Measurements from ENCODE around the gene PSMD5. TPM values are rescaled to one million over a fixed set of nuclear protein-coding genes. Genes with fewer than 3 reads are reported as not detected.
A peak's percentile ranks its signal among the peaks of the same experiment; 100 is the strongest.

Gene PSMD5
- total RNA-seq, 1 experiment from 2014 or later: 53.0 TPM

DNA sequence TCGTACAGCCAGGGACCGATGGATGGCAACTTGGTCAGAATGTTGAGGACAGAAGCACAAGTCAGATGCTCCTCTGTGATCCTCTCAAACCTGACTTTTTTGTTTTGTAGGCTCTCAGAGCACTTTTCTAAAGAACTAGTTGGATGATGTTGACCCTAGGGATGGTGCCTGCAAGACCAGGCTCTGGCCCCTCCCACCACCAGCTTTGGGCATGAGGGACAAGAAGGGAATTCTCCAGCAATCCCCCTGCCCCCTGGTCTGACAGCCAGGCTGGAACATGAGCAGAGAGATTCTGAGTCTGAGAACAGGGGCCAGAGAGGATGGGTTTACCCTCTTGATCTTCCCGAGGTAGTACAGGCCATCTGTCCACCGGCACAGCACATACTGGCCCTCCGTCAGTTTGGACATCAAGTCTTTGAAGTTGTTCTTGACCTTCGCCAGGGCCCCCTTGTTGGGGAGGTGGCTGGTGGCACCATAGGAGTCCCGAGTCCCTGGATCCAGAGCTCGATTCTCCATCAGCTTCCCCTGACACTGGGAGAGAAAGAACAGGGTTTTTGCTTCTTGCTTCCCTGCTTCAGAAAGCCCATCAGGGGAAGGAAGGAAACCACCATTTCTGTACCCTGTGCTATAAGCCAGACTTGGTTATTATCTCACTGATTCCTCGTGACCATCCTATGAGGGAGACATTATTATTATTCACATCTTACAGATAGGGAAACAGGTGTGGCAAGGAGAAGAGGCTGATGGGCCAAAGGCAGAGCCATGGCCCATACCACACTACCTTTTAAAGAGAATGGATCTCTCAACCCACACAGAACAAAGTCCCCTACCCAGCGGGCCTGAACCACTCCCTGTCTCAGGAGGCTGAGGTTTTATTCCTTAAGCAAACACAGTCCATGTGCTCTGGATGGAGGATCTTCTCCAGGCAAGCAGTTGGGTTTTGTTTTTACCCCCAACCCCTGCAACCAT lies 31.8 kb upstream of the PSMD5 start:
- no TSS peak for BruUV-seq (replicated peaks)
- peak overlapping the region; percentile 94 for H3K27ac ChIP-seq (ENCODE audit: low read length)
- in situ Hi-C loops (cut with HindIII; ENCODE audit: low pct_unique_long_range_greater_than_20kb, low sequenced_read_pairs): no loop called here
- H3K27me3 ChIP-seq (ENCODE audit: control insufficient read depth, insufficient read depth, low read length): no peaks in the 10 kb centered on the region
- DNase-seq (ENCODE audit: low read depth, low spot score): no peak
- peaks cover 3% of the 10 kb centered on the region; the same call in 1 of the 2 replicates for H3K36me3 ChIP-seq (ENCODE audit: control insufficient read depth, insufficient read depth, low read length)
- intact Hi-C loops (cut with micrococcal nuclease; ENCODE audit: unreplicated experiment): loop anchor here (5.0 kb wide), 1 partner anchor 53 kb away; the partner anchor contains the start of gene TRAF1
- H3K9me3 ChIP-seq (ENCODE audit: control insufficient read depth, insufficient read depth, low read depth, low read length): no peaks in the 10 kb centered on the region
- H3K4me1 ChIP-seq (ENCODE audit: control insufficient read depth, insufficient read depth, low read length): peaks cover 47% of the 10 kb centered on the region
- no peak for ATAC-seq
- ChIA-PET POLR2A (no interaction called here), CTCF (no interaction called here)
- no peak overlapping the region for H3K4me3 ChIP-seq (ENCODE audit: low read depth in 2 of 2, low read length in 2 of 2)
- no peak for TF ChIP-seq REST (IDR thresholded peaks at IDR 0.05; ENCODE audit: insufficient read depth in 1 of 2, low read depth in 2 of 2, low read length in 1 of 2)
- no peak for TF ChIP-seq TCF7L2 (IDR thresholded peaks at IDR 0.05; ENCODE audit: low read depth, low read length)
- TF ChIP-seq, protein P1, sequence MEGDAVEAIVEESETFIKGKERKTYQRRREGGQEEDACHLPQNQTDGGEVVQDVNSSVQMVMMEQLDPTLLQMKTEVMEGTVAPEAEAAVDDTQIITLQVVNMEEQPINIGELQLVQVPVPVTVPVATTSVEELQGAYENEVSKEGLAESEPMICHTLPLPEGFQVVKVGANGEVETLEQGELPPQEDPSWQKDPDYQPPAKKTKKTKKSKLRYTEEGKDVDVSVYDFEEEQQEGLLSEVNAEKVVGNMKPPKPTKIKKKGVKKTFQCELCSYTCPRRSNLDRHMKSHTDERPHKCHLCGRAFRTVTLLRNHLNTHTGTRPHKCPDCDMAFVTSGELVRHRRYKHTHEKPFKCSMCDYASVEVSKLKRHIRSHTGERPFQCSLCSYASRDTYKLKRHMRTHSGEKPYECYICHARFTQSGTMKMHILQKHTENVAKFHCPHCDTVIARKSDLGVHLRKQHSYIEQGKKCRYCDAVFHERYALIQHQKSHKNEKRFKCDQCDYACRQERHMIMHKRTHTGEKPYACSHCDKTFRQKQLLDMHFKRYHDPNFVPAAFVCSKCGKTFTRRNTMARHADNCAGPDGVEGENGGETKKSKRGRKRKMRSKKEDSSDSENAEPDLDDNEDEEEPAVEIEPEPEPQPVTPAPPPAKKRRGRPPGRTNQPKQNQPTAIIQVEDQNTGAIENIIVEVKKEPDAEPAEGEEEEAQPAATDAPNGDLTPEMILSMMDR (IDR thresholded peaks at IDR 0.05): no peak

GRCh38 chr9:120873512-120873911 lies 30.8 kb upstream of the PSMD5 start:
- Histone ChIP-seq H3K4me3 (ENCODE audit: low read depth in 2 of 2, low read length in 2 of 2) (no peak overlapping the region), H3K36me3 (ENCODE audit: control insufficient read depth, insufficient read depth, low read length) (peaks cover 3% of the 10 kb centered on the region; the same call in 1 of the 2 replicates), H3K9me3 (ENCODE audit: control insufficient read depth, insufficient read depth, low read depth, low read length) (no peaks in the 10 kb centered on the region), H3K4me1 (ENCODE audit: control insufficient read depth, insufficient read depth, low read length) (peaks cover 47% of the 10 kb centered on the region), H3K27me3 (ENCODE audit: control insufficient read depth, insufficient read depth, low read length) (no peaks in the 10 kb centered on the region), H3K27ac (ENCODE audit: low read length) (peak overlapping the region; percentile 94)
- BruUV-seq (replicated peaks): no TSS peak
- ChIA-PET CTCF (no interaction called here), POLR2A (interaction anchor here (0.6 kb wide), 1 partner anchor 63 kb away, joined by 3 read pairs; no protein-coding TSS in a partner anchor)
- DNase-seq (ENCODE audit: low read depth, low spot score) (no peak), ATAC-seq (no peak)
- TF ChIP-seq TCF7L2 (IDR thresholded peaks at IDR 0.05; ENCODE audit: low read depth, low read length) (no peak), SIN3A (IDR thresholded peaks at IDR 0.05; ENCODE audit: borderline replicate concordance, insufficient read depth, low read depth, low read length) (no peak), POLR2AphosphoS5 (IDR thresholded peaks at IDR 0.05; ENCODE audit: low read depth, low read length) (no peak), REST (IDR thresholded peaks at IDR 0.05; ENCODE audit: insufficient read depth in 1 of 2, low read depth in 2 of 2, low read length in 1 of 2) (no peak)
- TF ChIP-seq, protein P1 (IDR thresholded peaks at IDR 0.05): no peak
- intact Hi-C loops (cut with micrococcal nuclease; ENCODE audit: unreplicated experiment): no loop called here
- in situ Hi-C loops (cut with HindIII; ENCODE audit: low pct_unique_long_range_greater_than_20kb, low sequenced_read_pairs): no loop called here
